Measurements from ENCODE around the gene NCCRP1.

GRCh38 chr19:39248806-39249205 is 52.0 kb downstream of the NCCRP1 start, which contains the start of gene IFNL4:
- TF ChIP-seq CTCF (IDR thresholded peaks at IDR 0.05) (no peak), POLR2A (IDR thresholded peaks at IDR 0.05) (no peak)

Measured in thyroid gland (tissue), 4 donors.